Keratinocyte (primary cell): ENCODE results near the gene CACNA2D4. TPM values are rescaled to one million over a fixed set of nuclear protein-coding genes. Genes with fewer than 3 reads are reported as not detected.

Experiments
- DNase-seq: peaks from one replicate; pipeline ENCODE4 v3.0.0-alpha.2; 2011; ENCODE audit warnings: low read depth, missing footprints, low spot score
- FAIRE-seq: peaks from 2 replicates; lab custom pipeline; 2011; peaks lifted over from hg19 to GRCh38; lab: Jason Lieb, UNC
- H2AFZ ChIP-seq: 2 replicates; pipeline ENCODE4 v1.6.0; 2012; ENCODE audit warnings: low read length, control low read depth, inconsistent platforms; ENCODE audit not compliant: control insufficient read depth
- H3K27ac ChIP-seq: 2 replicates; pipeline ENCODE4 v1.5.1; 2011; ENCODE audit warnings: low read length; ENCODE audit not compliant: control insufficient read depth, insufficient read depth
- H3K27me3 ChIP-seq: 3 replicates; pipeline ENCODE4 v1.6.0; 2011; ENCODE audit warnings: low read length; ENCODE audit not compliant: control insufficient read depth, insufficient read depth; ENCODE audit errors: extremely low read depth
- H3K36me3 ChIP-seq, 2 experiments: 2 replicates in 1 of 2; 3 replicates in 1 of 2; pipeline ENCODE4 v1.5.1; 2011; ENCODE audit warnings: low read length in 2 of 2, mild to moderate bottlenecking in 1 of 2; ENCODE audit not compliant: control insufficient read depth in 2 of 2, insufficient read depth in 2 of 2; ENCODE audit errors: extremely low read depth in 1 of 2
- H3K4me1 ChIP-seq: 3 replicates; pipeline ENCODE4 v1.5.1; 2011; ENCODE audit warnings: low read length; ENCODE audit not compliant: control insufficient read depth, insufficient read depth; ENCODE audit errors: extremely low read depth
- H3K4me2 ChIP-seq: 3 replicates; pipeline ENCODE4 v1.6.0; 2011; ENCODE audit warnings: low read depth, low read length; ENCODE audit not compliant: control insufficient read depth, insufficient read depth; ENCODE audit errors: extremely low read depth
- H3K4me3 ChIP-seq, 3 experiments: fragments of 200-600 bp in 1 of 3; sonication (generic) in 1 of 3; 2 replicates in 2 of 3; 3 replicates in 1 of 3; pipeline ENCODE4 v1.5.1; 2011 to 2016; ENCODE audit warnings: low read length in 3 of 3, mild to moderate bottlenecking in 3 of 3, control low read depth in 2 of 3, inconsistent platforms in 1 of 3, low read depth in 1 of 3, mixed read lengths in 1 of 3, mixed run types in 1 of 3, moderate library complexity in 1 of 3; ENCODE audit not compliant: control insufficient read depth in 2 of 3, insufficient read depth in 2 of 3; ENCODE audit errors: extremely low read depth in 1 of 3
- H3K79me2 ChIP-seq: 2 replicates; pipeline ENCODE4 v1.6.0; 2012; ENCODE audit warnings: low read length; ENCODE audit not compliant: control insufficient read depth, insufficient read depth
- H3K9ac ChIP-seq: 3 replicates; pipeline ENCODE4 v1.6.0; 2011; ENCODE audit warnings: low read length; ENCODE audit not compliant: control insufficient read depth, insufficient read depth; ENCODE audit errors: extremely low read depth
- H3K9me1 ChIP-seq: 3 replicates; pipeline ENCODE4 v1.6.0; 2011; ENCODE audit warnings: low read length; ENCODE audit not compliant: control insufficient read depth, insufficient read depth; ENCODE audit errors: extremely low read depth
- H3K9me3 ChIP-seq: 2 replicates; pipeline ENCODE4 v1.5.1; 2012; ENCODE audit warnings: low read depth, low read length; ENCODE audit not compliant: control insufficient read depth
- H4K20me1 ChIP-seq: 3 replicates; pipeline ENCODE4 v1.6.0; 2011; ENCODE audit warnings: low read length; ENCODE audit not compliant: control insufficient read depth, insufficient read depth; ENCODE audit errors: extremely low read depth
- EZH2 ChIP-seq: IDR thresholded peaks from one replicate; pipeline ENCODE4 v1.6.1; 2012; ENCODE audit warnings: inconsistent platforms, mild to moderate bottlenecking, low read length, moderate library complexity
- dilution Hi-C: fragments of 300-500 bp; cut with MboI; formaldehyde crosslinking; loops from one replicate; pipeline ENCODE4 v1.7.0; 2020; ENCODE audit warnings: low sequenced_read_pairs; ENCODE audit not compliant: extremely low pct_ligation_motif_present
- polyA plus RNA-seq, 5 experiments: library from polyadenylated mRNA; depleted of rRNA in 3 of 5; stranded (reverse) in 3 of 5; stranded (forward) in 1 of 5; unstranded in 1 of 5; fragments of >200 nt; gene quantifications; 1 replicate in 1 of 5; 2 replicates in 3 of 5; 3 replicates in 1 of 5; pipeline versions ENCODE4 v1.2.1 to v1.2.3, GENCODE V29; 2011 to 2012; ENCODE audit warnings: missing spikeins in 2 of 5, low read depth in 1 of 5, low replicate concordance in 1 of 5
- TF ChIP-seq, protein P1 (sequence below), 3 experiments: IDR thresholded peaks in 1 of 3; conservative IDR thresholded peaks in 1 of 3; optimal IDR thresholded peaks in 1 of 3; 2 replicates in 2 of 3; 3 replicates in 1 of 3; pipeline versions ENCODE3 to v1.5.1; 2011; ENCODE audit warnings: low read length in 3 of 3, mild to moderate bottlenecking in 3 of 3, moderate library complexity in 2 of 3, control low read depth in 1 of 3, inconsistent platforms in 1 of 3; ENCODE audit not compliant: insufficient read depth in 2 of 3; ENCODE audit errors: extremely low read depth in 1 of 3

Gene CACNA2D4
- polyA plus RNA-seq, 1 donor (not counting 4 experiments of a cell fraction or from before 2014, with no cell fraction given) = 0.09 TPM

DNA sequence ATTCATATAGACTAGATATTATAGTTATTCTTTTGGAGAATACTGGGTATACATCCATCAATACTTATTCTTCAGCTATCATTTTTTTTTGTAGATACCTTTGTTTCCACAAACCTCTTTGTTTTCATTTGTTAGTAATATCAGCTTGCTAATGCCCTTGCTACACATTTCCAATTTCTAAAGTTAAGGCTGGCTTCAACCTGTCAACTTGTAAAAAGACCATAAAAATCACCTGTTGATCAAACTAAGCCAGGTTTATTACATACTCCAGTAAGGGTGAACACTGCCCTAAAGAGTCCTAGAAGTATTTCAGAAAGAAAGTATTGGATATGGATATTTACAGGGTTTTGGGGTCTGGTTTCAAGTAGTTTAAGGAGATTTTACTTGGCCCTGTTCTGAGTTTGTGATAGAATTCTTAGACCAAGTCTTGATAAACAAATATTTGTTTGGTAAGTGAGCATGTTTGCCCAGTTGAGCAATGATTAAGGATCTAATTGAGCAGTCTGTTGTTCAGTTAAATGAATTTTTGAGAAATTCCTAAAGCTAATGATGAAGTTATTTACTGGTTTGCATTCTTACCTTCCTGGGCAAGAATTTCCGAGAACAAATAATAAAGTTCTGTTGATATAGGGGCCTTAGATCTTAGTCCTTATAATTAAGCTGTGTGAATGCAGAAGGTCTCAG, 150.9 kb downstream of the CACNA2D4 start:
- H3K9me1 ChIP-seq = no peaks in the 10 kb centered on the region
- H3K36me3 ChIP-seq = peaks cover 3 to 5% of the 10 kb centered on the region in 2 experiments
- peaks cover 14% of the 10 kb centered on the region for H3K79me2 ChIP-seq
- H4K20me1 ChIP-seq = no peaks in the 10 kb centered on the region
- FAIRE-seq = no peak
- no peak for DNase-seq
- no peaks in the 10 kb centered on the region for H3K27me3 ChIP-seq
- no peak overlapping the region for H2AFZ ChIP-seq
- no peak overlapping the region for H3K4me3 ChIP-seq
- no peaks in the 10 kb centered on the region for H3K9me3 ChIP-seq
- no peak overlapping the region for H3K9ac ChIP-seq
- peaks cover 2% of the 10 kb centered on the region for H3K4me1 ChIP-seq
- no peak overlapping the region for H3K27ac ChIP-seq
- no peak overlapping the region for H3K4me2 ChIP-seq
- dilution Hi-C loops = no loop called here
- TF ChIP-seq, protein P1, sequence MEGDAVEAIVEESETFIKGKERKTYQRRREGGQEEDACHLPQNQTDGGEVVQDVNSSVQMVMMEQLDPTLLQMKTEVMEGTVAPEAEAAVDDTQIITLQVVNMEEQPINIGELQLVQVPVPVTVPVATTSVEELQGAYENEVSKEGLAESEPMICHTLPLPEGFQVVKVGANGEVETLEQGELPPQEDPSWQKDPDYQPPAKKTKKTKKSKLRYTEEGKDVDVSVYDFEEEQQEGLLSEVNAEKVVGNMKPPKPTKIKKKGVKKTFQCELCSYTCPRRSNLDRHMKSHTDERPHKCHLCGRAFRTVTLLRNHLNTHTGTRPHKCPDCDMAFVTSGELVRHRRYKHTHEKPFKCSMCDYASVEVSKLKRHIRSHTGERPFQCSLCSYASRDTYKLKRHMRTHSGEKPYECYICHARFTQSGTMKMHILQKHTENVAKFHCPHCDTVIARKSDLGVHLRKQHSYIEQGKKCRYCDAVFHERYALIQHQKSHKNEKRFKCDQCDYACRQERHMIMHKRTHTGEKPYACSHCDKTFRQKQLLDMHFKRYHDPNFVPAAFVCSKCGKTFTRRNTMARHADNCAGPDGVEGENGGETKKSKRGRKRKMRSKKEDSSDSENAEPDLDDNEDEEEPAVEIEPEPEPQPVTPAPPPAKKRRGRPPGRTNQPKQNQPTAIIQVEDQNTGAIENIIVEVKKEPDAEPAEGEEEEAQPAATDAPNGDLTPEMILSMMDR (optimal IDR thresholded peaks at IDR 0.05 in 1 of 3, IDR thresholded peaks at IDR 0.05 in 1 of 3, conservative IDR thresholded peaks at IDR 0.05 in 1 of 3; ENCODE audit: extremely low read depth in 1 of 3, insufficient read depth in 2 of 3, low read length in 3 of 3) = no peak
- no peak for TF ChIP-seq EZH2

DNA sequence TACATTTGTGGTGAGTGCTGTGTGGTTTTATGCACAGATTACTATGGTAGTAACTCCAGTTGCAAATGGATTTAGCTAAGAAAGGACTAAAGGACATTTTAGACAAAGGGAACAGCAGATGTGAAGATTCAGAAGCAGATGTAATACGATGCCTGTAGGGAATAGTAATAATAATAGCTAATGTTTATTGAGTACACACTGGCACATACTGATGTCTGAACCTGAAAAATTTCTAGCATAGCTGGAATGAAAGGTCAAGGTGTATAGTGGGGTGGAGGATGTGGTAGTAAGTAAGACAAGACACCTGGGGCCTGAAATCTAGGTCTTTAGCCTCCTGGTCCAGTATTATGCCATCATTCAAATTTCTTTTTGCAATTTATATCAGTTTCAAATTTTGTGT, 152.3 kb downstream of the CACNA2D4 start:
- Histone ChIP-seq H3K79me2 (peaks cover 17% of the 10 kb centered on the region), H4K20me1 (no peaks in the 10 kb centered on the region), H3K27me3 (no peaks in the 10 kb centered on the region), H3K9ac (no peak overlapping the region), H3K9me1 (no peaks in the 10 kb centered on the region), H3K36me3 (peaks cover 3 to 5% of the 10 kb centered on the region in 2 experiments), H3K9me3 (no peaks in the 10 kb centered on the region), H3K27ac (no peak overlapping the region), H3K4me2 (no peak overlapping the region), H3K4me3 (no peak overlapping the region), H3K4me1 (peaks cover 2% of the 10 kb centered on the region), H2AFZ (no peak overlapping the region)
- dilution Hi-C loops = no loop called here
- TF ChIP-seq, protein P1 (optimal IDR thresholded peaks at IDR 0.05 in 1 of 3, IDR thresholded peaks at IDR 0.05 in 1 of 3, conservative IDR thresholded peaks at IDR 0.05 in 1 of 3; ENCODE audit: extremely low read depth in 1 of 3, insufficient read depth in 2 of 3, low read length in 3 of 3) = no peak
- TF ChIP-seq EZH2 = no peak
- no peak for DNase-seq
- no peak for FAIRE-seq
